Gastroesophageal sphincter (tissue), 4 donors: ENCODE measurements around the gene BPIFB6. TPM values are rescaled to one million over a fixed set of nuclear protein-coding genes. Genes with fewer than 3 reads are reported as not detected.

Experiments used
- ATAC-seq: fragments of 150-250 bp; one replicate; pipeline ENCODE4 v1.9.1; 2016; ENCODE audit warnings: mild to moderate bottlenecking, moderate library complexity
- H3K27ac ChIP-seq, 4 donors: fragments of 200-600 bp; sonication (generic) in 3 of 4; 1 replicate in 3 of 4; 2 replicates in 1 of 4; pipeline ENCODE4 v1.5.1; 2016 to 2019
- H3K27me3 ChIP-seq: fragments of 200-600 bp; sonication (generic); one replicate; pipeline ENCODE4 v1.5.1; 2019
- H3K36me3 ChIP-seq, 2 donors: fragments of 200-600 bp; sonication (generic); one replicate each; pipeline ENCODE4 v1.5.1; 2019; ENCODE audit warnings: control low read depth in 1 of 2
- H3K4me1 ChIP-seq, 3 donors: fragments of 200-600 bp; sonication (generic); 1 replicate in 2 of 3; 2 replicates in 1 of 3; pipeline ENCODE4 v1.5.1; 2016 to 2019; ENCODE audit warnings: control low read depth in 2 of 3
- H3K4me3 ChIP-seq, 2 donors: fragments of 200-600 bp; sonication (generic); one replicate each; pipeline ENCODE4 v1.5.1; 2019; ENCODE audit warnings: mild to moderate bottlenecking in 1 of 2, moderate library complexity in 1 of 2
- H3K9me3 ChIP-seq, 3 donors: fragments of 200-600 bp; sonication (generic); one replicate each; pipeline ENCODE4 v1.5.1; 2017 to 2019; ENCODE audit warnings: control low read depth in 2 of 3
- EP300 ChIP-seq: sonication (generic); formaldehyde crosslinking; IDR thresholded peaks from one replicate; pipeline ENCODE4 v1.6.1; 2017; ENCODE audit warnings: antibody characterized with exemption, mild to moderate bottlenecking
- POLR2A ChIP-seq, 2 donors: fragments of 450-650 bp; IDR thresholded peaks; one replicate each; pipeline ENCODE4 v1.6.1; 2017; ENCODE audit warnings: antibody characterized with exemption in 2 of 2, mild to moderate bottlenecking in 2 of 2, moderate library complexity in 1 of 2
- POLR2AphosphoS5 ChIP-seq: sonication (generic); formaldehyde crosslinking; IDR thresholded peaks from one replicate; pipeline ENCODE4 v1.6.1; 2017; ENCODE audit warnings: antibody characterized with exemption
- WGBS, 2 donors: methylation state at CpG; one replicate each; pipeline ENCODE4 v1.1.5; 2018; ENCODE audit warnings: low coverage in 1 of 2; 5-methylcytosine and 5-hydroxymethylcytosine counted together
- total RNA-seq, 4 donors: library from RNA; depleted of rRNA; stranded (reverse); fragments of >200 nt; gene quantifications; one replicate each; pipeline ENCODE4 v1.1.0, GENCODE V29; 2016
- TF ChIP-seq, protein P1 (sequence below), 4 experiments: fragments of 200-600 bp in 2 of 4; fragments of 450-650 bp in 2 of 4; sonication (generic) in 1 of 4; IDR thresholded peaks; one replicate each; pipeline ENCODE4 v1.5.1; 2017 to 2019; ENCODE audit warnings: antibody characterized with exemption in 4 of 4, mild to moderate bottlenecking in 2 of 4, moderate library complexity in 2 of 4

The BPIFB6 gene
- total RNA-seq, 4 donors from 2014 or later, result not detected

- Histone ChIP-seq H3K36me3 (no peaks in the 10 kb centered on the region), H3K9me3 (no peaks in the 10 kb centered on the region), H3K4me3 (no peak overlapping the region), H3K4me1 (no peaks in the 10 kb centered on the region), H3K27ac (no peak overlapping the region), H3K27me3 (peaks cover 11% of the 10 kb centered on the region)
- 58 to 66% methylated on average over 2 to 3 of the region's 6 CpGs for WGBS, 2 donors
- TF ChIP-seq POLR2A (IDR thresholded peaks at IDR 0.05), result no peak
- TF ChIP-seq, protein P1, sequence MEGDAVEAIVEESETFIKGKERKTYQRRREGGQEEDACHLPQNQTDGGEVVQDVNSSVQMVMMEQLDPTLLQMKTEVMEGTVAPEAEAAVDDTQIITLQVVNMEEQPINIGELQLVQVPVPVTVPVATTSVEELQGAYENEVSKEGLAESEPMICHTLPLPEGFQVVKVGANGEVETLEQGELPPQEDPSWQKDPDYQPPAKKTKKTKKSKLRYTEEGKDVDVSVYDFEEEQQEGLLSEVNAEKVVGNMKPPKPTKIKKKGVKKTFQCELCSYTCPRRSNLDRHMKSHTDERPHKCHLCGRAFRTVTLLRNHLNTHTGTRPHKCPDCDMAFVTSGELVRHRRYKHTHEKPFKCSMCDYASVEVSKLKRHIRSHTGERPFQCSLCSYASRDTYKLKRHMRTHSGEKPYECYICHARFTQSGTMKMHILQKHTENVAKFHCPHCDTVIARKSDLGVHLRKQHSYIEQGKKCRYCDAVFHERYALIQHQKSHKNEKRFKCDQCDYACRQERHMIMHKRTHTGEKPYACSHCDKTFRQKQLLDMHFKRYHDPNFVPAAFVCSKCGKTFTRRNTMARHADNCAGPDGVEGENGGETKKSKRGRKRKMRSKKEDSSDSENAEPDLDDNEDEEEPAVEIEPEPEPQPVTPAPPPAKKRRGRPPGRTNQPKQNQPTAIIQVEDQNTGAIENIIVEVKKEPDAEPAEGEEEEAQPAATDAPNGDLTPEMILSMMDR (IDR thresholded peaks at IDR 0.05), result no peak
- TF ChIP-seq POLR2AphosphoS5, result no peak
- no peak for TF ChIP-seq EP300
- ATAC-seq, result no peak
Observed at GRCh38 chr20:33023439-33024242, 7.8 kb upstream of the BPIFB6 start.

DNA sequence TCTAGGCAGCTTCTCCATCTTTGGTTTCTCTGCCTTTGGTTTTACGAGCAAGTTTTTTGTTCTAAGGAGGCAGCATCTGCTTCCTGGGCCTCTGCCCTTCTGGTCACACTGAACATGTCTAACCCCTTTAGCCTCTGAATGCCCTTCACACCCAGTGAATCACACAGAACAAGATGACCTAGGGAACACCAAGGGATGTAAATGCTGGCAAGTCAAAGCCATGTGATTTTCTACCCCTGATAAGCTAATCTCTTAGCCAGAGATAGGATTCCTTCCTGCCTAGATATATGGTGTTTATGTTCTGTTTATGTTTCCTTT is 7.2 kb upstream of the BPIFB6 start:
- Histone ChIP-seq H3K9me3 (no peaks in the 10 kb centered on the region), H3K27me3 (peaks cover 15% of the 10 kb centered on the region), H3K4me3 (no peak overlapping the region), H3K27ac (no peak overlapping the region), H3K36me3 (no peaks in the 10 kb centered on the region), H3K4me1 (no peaks in the 10 kb centered on the region)
- no peak for ATAC-seq
- TF ChIP-seq EP300, result no peak
- TF ChIP-seq, protein P1 (IDR thresholded peaks at IDR 0.05), result no peak
- TF ChIP-seq POLR2AphosphoS5, result no peak
- TF ChIP-seq POLR2A (IDR thresholded peaks at IDR 0.05), result no peak
- WGBS, 2 donors, result 100% methylated on average over 1 of the region's 1 CpG; no CpG with 5 or more reads in 1 of the 2 donors

GRCh38 chr20:33024609-33025317 is 6.7 kb upstream of the BPIFB6 start:
- no peak for TF ChIP-seq EP300
- TF ChIP-seq POLR2AphosphoS5, result no peak
- TF ChIP-seq, protein P1 (IDR thresholded peaks at IDR 0.05), result no peak
- no peak for TF ChIP-seq POLR2A (IDR thresholded peaks at IDR 0.05)
- Histone ChIP-seq H3K4me1 (no peaks in the 10 kb centered on the region), H3K4me3 (no peak overlapping the region), H3K36me3 (no peaks in the 10 kb centered on the region), H3K27me3 (peaks cover 19% of the 10 kb centered on the region), H3K27ac (no peak overlapping the region), H3K9me3 (no peaks in the 10 kb centered on the region)
- no peak for ATAC-seq
- WGBS, 2 donors, result 61 to 66% methylated on average over 4 to 5 of the region's 5 CpGs

DNA sequence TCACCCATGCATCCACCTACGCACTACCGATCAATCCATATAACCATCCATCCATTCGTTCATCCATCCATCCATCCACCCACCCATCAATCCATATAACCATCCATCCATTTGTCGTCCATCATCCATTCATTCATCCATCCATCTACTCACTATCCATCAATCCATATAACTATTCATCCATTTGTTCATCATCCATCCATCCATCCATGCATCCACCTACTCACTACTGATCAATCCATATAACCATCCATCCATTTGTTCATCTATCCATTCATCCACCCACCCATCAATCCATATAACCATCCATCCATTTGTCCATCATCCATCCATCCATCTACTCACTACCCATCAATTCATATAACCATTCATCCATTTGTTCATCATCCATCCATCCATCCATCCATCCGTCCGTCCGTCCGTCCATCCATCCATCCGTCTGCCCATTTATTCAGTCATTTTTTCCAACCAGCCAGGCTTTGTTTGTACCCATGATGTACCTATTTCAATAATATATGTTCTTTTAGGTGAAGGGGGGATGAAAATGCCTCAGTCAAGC is 6.1 kb upstream of the BPIFB6 start:
- Histone ChIP-seq H3K4me1 (no peaks in the 10 kb centered on the region), H3K27ac (no peak overlapping the region), H3K9me3 (no peaks in the 10 kb centered on the region), H3K4me3 (no peak overlapping the region), H3K27me3 (peaks cover 19% of the 10 kb centered on the region), H3K36me3 (no peaks in the 10 kb centered on the region)
- no peak for ATAC-seq
- TF ChIP-seq EP300 (no peak), POLR2AphosphoS5 (no peak), POLR2A (IDR thresholded peaks at IDR 0.05) (no peak)
- TF ChIP-seq, protein P1 (IDR thresholded peaks at IDR 0.05), result no peak
- WGBS, 2 donors, result 69 to 92% methylated on average over 6 to 9 of the region's 9 CpGs
